Gastrocnemius medialis (tissue), 4 donors: ENCODE results near the gene CORO2B. TPM values are rescaled to one million over a fixed set of nuclear protein-coding genes. Genes with fewer than 3 reads are reported as not detected.

Experiments
- ATAC-seq, 2 donors: fragments of 150-250 bp; one replicate each; pipeline ENCODE4 v1.9.1; 2016
- DNase-seq, 2 donors: peaks; one replicate each; pipeline ENCODE4 v3.0.0-alpha.2; 2019
- H3K27ac ChIP-seq, 4 donors: fragments of 200-600 bp; sonication (generic); 1 replicate in 1 of 4; 2 replicates in 3 of 4; pipeline ENCODE4 v1.5.1; 2016 to 2018; ENCODE audit warnings: mild to moderate bottlenecking in 2 of 4, moderate library complexity in 1 of 4
- H3K27me3 ChIP-seq, 3 donors: fragments of 200-600 bp; sonication (generic) in 2 of 3; 1 replicate in 1 of 3; 2 replicates in 2 of 3; pipeline versions ENCODE4 v1.5.1 to v1.6.0; 2016 to 2019; ENCODE audit warnings: mild to moderate bottlenecking in 1 of 3, moderate library complexity in 1 of 3
- H3K36me3 ChIP-seq, 2 donors: fragments of 200-600 bp; sonication (generic) in 1 of 2; one replicate each; pipeline ENCODE4 v1.5.1; 2017 to 2018
- H3K4me1 ChIP-seq, 2 donors: fragments of 200-600 bp; sonication (generic) in 1 of 2; one replicate each; pipeline ENCODE4 v1.5.1; 2016 to 2017; ENCODE audit warnings: mild to moderate bottlenecking in 2 of 2
- H3K4me3 ChIP-seq, 4 donors: fragments of 200-600 bp; sonication (generic) in 3 of 4; 1 replicate in 1 of 4; 2 replicates in 3 of 4; pipeline ENCODE4 v1.5.1; 2016 to 2019; ENCODE audit warnings: mild to moderate bottlenecking in 2 of 4
- H3K9me3 ChIP-seq, 3 donors: fragments of 200-600 bp; sonication (generic) in 2 of 3; 1 replicate in 1 of 3; 2 replicates in 2 of 3; pipeline ENCODE4 v1.5.1; 2016 to 2019
- POLR2A ChIP-seq, 2 donors: fragments of 450-650 bp; IDR thresholded peaks; one replicate each; pipeline ENCODE4 v1.6.1; 2017; ENCODE audit warnings: antibody characterized with exemption in 2 of 2, mild to moderate bottlenecking in 2 of 2, moderate library complexity in 2 of 2
- in situ Hi-C, 4 donors: fragments of 200-750 bp; cut with MboI; loops; one replicate each; pipeline versions ENCODE4 v1.15.0 to v1.8.0; 2017; ENCODE audit warnings: low sequenced_read_pairs in 4 of 4
- intact Hi-C: fragments of 100-400 bp; cut with DNase I; formaldehyde crosslinking; loops from one replicate; pipeline ENCODE4 v1.15.1; 2023; ENCODE audit warnings: low total_unique reads
- total RNA-seq, 4 donors: library from RNA; depleted of rRNA; stranded (reverse); fragments of >200 nt; gene quantifications; one replicate each; pipeline versions ENCODE4 v1.1.0 to v1.2.3, GENCODE V29; 2016
- TF ChIP-seq, protein P1 (sequence below), 5 experiments: fragments of 450-650 bp in 3 of 5; fragments of 200-600 bp in 2 of 5; sonication (generic) in 2 of 5; IDR thresholded peaks in 4 of 5; conservative IDR thresholded peaks in 1 of 5; 1 replicate in 4 of 5; 2 replicates in 1 of 5; pipeline ENCODE4 v1.5.1; 2016 to 2019; ENCODE audit warnings: antibody characterized with exemption in 5 of 5, mild to moderate bottlenecking in 3 of 5, moderate library complexity in 3 of 5

The CORO2B gene
- total RNA-seq, 4 donors from 2014 or later = 1.5 to 2.2 (median 1.8) TPM

DNA sequence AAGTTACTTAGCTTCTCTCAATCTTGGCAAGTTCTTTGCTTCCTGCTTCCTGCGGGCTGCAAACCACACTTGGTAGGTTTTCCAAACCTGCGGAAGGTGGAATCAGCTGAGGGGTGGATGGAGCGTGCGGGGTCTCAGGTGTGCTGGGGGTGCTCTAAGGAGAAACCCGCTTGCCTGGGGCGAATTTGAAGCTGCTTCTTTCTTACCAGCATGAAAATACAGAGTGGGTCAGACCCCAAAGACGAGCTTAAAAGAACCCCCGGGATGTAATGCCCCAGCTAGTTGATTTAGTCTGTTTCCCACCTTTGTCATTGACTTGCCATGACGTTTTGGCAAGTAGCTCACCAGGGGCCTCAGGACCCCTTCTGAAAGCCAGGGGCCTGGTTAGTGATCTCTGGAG, 28.8 kb upstream of the CORO2B start:
- Histone ChIP-seq H3K4me1 (no peaks in the 10 kb centered on the region), H3K27ac (no peak overlapping the region), H3K36me3 (no peaks in the 10 kb centered on the region), H3K27me3 (no peaks in the 10 kb centered on the region), H3K4me3 (no peak overlapping the region), H3K9me3 (no peaks in the 10 kb centered on the region)
- ATAC-seq (no peak), DNase-seq (no peak)
- no peak for TF ChIP-seq POLR2A (IDR thresholded peaks at IDR 0.05)
- TF ChIP-seq, protein P1, sequence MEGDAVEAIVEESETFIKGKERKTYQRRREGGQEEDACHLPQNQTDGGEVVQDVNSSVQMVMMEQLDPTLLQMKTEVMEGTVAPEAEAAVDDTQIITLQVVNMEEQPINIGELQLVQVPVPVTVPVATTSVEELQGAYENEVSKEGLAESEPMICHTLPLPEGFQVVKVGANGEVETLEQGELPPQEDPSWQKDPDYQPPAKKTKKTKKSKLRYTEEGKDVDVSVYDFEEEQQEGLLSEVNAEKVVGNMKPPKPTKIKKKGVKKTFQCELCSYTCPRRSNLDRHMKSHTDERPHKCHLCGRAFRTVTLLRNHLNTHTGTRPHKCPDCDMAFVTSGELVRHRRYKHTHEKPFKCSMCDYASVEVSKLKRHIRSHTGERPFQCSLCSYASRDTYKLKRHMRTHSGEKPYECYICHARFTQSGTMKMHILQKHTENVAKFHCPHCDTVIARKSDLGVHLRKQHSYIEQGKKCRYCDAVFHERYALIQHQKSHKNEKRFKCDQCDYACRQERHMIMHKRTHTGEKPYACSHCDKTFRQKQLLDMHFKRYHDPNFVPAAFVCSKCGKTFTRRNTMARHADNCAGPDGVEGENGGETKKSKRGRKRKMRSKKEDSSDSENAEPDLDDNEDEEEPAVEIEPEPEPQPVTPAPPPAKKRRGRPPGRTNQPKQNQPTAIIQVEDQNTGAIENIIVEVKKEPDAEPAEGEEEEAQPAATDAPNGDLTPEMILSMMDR (IDR thresholded peaks at IDR 0.05 in 4 of 5, conservative IDR thresholded peaks at IDR 0.05 in 1 of 5) = no peak
- intact Hi-C loops = loop anchor here (5.0 kb wide), 3 partner anchors 122 to 377 kb away; no protein-coding TSS in a partner anchor
- in situ Hi-C loops = loop anchor here (5.0 to 10.0 kb wide), 4 partner anchors 125 to 327 kb away; no protein-coding TSS in a partner anchor

GRCh38 chr15:68550498-68551295, 28.1 kb upstream of the CORO2B start:
- ATAC-seq (peak; percentile 55 to 72), DNase-seq (peak; percentile 39 to 52)
- Histone ChIP-seq H3K4me1 (no peaks in the 10 kb centered on the region), H3K27ac (no peak overlapping the region), H3K27me3 (no peaks in the 10 kb centered on the region), H3K9me3 (no peaks in the 10 kb centered on the region), H3K4me3 (no peak overlapping the region), H3K36me3 (no peaks in the 10 kb centered on the region)
- intact Hi-C loops (loop anchor here (5.0 kb wide), 3 partner anchors 122 to 377 kb away; no protein-coding TSS in a partner anchor), in situ Hi-C loops (loop anchor here (5.0 to 10.0 kb wide), 4 partner anchors 124 to 327 kb away; no protein-coding TSS in a partner anchor)
- no peak for TF ChIP-seq POLR2A (IDR thresholded peaks at IDR 0.05)
- TF ChIP-seq, protein P1 (IDR thresholded peaks at IDR 0.05 in 4 of 5, conservative IDR thresholded peaks at IDR 0.05 in 1 of 5) = peak; percentile 61 to 93 (median 84)

DNA sequence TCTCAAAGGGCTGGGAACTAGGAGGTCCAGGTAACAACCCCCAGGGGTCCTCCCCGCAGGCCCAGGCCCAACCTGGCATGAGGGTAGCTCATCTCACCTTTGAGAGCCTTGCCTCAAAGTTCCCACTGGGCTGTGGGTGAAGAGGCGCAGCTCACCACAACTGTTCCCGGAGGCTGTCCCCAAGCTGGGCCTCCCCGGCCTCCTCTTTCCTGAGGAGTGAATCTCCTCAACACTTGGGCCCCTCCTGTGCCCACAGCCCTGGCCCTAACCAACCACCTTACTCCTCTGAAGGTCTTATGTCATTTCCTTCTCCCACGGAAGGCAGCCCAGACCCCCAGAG, 27.5 kb upstream of the CORO2B start:
- intact Hi-C loops (loop anchor here (5.0 kb wide), 3 partner anchors 121 to 376 kb away; no protein-coding TSS in a partner anchor), in situ Hi-C loops (loop anchor here (5.0 to 10.0 kb wide), 4 partner anchors 124 to 326 kb away; no protein-coding TSS in a partner anchor)
- H3K4me1 ChIP-seq = no peaks in the 10 kb centered on the region
- no peaks in the 10 kb centered on the region for H3K9me3 ChIP-seq
- no peak overlapping the region for H3K4me3 ChIP-seq
- TF ChIP-seq POLR2A (IDR thresholded peaks at IDR 0.05) = no peak
- TF ChIP-seq, protein P1 (IDR thresholded peaks at IDR 0.05 in 4 of 5, conservative IDR thresholded peaks at IDR 0.05 in 1 of 5) = no peak
- H3K27ac ChIP-seq = no peak overlapping the region
- no peak for ATAC-seq
- no peaks in the 10 kb centered on the region for H3K36me3 ChIP-seq
- no peaks in the 10 kb centered on the region for H3K27me3 ChIP-seq
- no peak for DNase-seq

- H3K9me3 ChIP-seq = no peaks in the 10 kb centered on the region
- H3K4me1 ChIP-seq = no peaks in the 10 kb centered on the region
- no peak overlapping the region for H3K27ac ChIP-seq
- no peak overlapping the region for H3K4me3 ChIP-seq
- TF ChIP-seq POLR2A (IDR thresholded peaks at IDR 0.05) = no peak
- DNase-seq (no peak), ATAC-seq (no peak)
- in situ Hi-C loops (loop anchor here (5.0 to 10.0 kb wide), 4 partner anchors 122 to 325 kb away; no protein-coding TSS in a partner anchor), intact Hi-C loops (loop anchor here (5.0 kb wide), 3 partner anchors 120 to 375 kb away; no protein-coding TSS in a partner anchor)
- H3K27me3 ChIP-seq = no peaks in the 10 kb centered on the region
- H3K36me3 ChIP-seq = no peaks in the 10 kb centered on the region
Measured at GRCh38 chr15:68552344-68552743, 26.4 kb upstream of the CORO2B start.

DNA sequence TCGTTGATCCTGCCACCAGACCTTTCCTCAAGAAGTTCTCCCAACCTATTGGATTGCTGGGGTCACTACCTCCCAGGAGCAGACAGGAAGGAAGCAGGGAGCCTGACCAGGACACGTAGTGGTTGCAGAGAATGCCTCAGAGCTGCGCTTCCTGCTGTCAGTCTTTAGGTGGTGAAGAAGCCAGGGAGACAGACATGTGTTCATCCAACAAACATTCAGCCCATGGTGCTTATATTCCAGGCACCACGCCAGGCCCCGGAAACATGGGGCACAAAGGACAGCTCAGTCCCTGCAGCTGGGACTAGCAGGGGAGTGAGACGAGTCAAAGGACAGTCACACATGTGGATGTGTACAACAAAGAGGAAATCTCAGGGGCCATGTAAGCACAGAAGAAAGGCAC, 26.0 kb upstream of the CORO2B start:
- H3K27me3 ChIP-seq = no peaks in the 10 kb centered on the region
- H3K4me3 ChIP-seq = no peak overlapping the region
- TF ChIP-seq, protein P1 (IDR thresholded peaks at IDR 0.05 in 4 of 5, conservative IDR thresholded peaks at IDR 0.05 in 1 of 5) = no peak
- TF ChIP-seq POLR2A (IDR thresholded peaks at IDR 0.05) = no peak
- DNase-seq (no peak), ATAC-seq (no peak)
- H3K4me1 ChIP-seq = no peaks in the 10 kb centered on the region
- H3K36me3 ChIP-seq = no peaks in the 10 kb centered on the region
- intact Hi-C loops = loop anchor here (5.0 kb wide), 3 partner anchors 120 to 375 kb away; no protein-coding TSS in a partner anchor
- in situ Hi-C loops = loop anchor here (5.0 to 10.0 kb wide), 4 partner anchors 122 to 325 kb away; no protein-coding TSS in a partner anchor
- H3K27ac ChIP-seq = no peak overlapping the region
- H3K9me3 ChIP-seq = no peaks in the 10 kb centered on the region
